ENCODE results near the gene CNTN4. TPM values are rescaled to one million over a fixed set of nuclear protein-coding genes. Genes with fewer than 3 reads are reported as not detected.

Gene CNTN4
- total RNA-seq, 1 donor: 0.09 TPM

- TF ChIP-seq CTCF (IDR thresholded peaks at IDR 0.05; ENCODE audit: insufficient read depth, low read length): no peak
- H3K4me3 ChIP-seq (ENCODE audit: low read depth, low read length): no peak overlapping the region
- no peak for DNase-seq (ENCODE audit: low read depth)
Measured at GRCh38 chr3:2896308-2896939, 797.8 kb downstream of the CNTN4 start.

DNA sequence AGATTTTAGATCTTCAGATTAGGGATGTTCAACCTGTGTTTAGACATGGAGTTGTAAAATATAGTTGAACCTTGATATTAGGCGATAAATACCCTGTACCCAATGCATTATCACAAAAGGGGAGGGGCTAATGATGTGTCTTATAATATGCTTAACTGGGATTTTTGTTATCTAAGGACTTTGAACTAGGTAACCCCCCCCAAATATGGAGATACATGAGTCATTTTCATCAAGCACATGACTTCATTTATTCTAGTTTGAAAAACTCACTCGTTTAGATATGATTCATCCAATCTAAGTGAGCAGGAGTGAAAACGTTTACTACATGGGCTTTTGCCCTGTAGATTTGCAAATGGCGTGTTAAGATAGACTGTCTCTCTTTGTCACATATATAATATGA lies 799.2 kb downstream of the CNTN4 start:
- TF ChIP-seq CTCF (IDR thresholded peaks at IDR 0.05; ENCODE audit: insufficient read depth, low read length): no peak
- no peak overlapping the region for H3K4me3 ChIP-seq (ENCODE audit: low read depth, low read length)
- DNase-seq (ENCODE audit: low read depth): no peak

- no peak for DNase-seq (ENCODE audit: low read depth)
- no peak for TF ChIP-seq CTCF (IDR thresholded peaks at IDR 0.05; ENCODE audit: insufficient read depth, low read length)
- no peak overlapping the region for H3K4me3 ChIP-seq (ENCODE audit: low read depth, low read length)
Measured at GRCh38 chr3:2898591-2899353, 800.1 kb downstream of the CNTN4 start.

DNA sequence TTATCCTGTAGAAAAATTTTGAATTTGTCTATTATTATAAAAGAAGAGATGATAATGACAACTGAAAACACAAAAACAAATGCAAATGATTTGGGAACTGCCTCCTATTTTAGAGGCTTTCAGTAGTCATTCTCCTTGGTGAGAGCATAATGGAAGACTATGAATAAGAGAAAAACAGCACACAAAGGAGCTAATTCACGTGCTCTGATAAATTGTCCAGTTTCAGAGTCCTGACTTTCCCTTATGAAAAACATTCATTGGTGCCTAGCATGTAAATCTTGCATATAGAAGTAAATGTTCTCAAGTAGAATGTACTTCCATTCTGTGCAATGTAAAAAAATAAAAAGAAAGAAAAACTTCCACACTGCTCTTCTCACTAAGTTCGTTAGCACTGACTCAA lies 805.4 kb downstream of the CNTN4 start:
- DNase-seq (ENCODE audit: low read depth): no peak
- no peak for TF ChIP-seq CTCF (IDR thresholded peaks at IDR 0.05; ENCODE audit: insufficient read depth, low read length)
- no peak overlapping the region for H3K4me3 ChIP-seq (ENCODE audit: low read depth, low read length)

DNA sequence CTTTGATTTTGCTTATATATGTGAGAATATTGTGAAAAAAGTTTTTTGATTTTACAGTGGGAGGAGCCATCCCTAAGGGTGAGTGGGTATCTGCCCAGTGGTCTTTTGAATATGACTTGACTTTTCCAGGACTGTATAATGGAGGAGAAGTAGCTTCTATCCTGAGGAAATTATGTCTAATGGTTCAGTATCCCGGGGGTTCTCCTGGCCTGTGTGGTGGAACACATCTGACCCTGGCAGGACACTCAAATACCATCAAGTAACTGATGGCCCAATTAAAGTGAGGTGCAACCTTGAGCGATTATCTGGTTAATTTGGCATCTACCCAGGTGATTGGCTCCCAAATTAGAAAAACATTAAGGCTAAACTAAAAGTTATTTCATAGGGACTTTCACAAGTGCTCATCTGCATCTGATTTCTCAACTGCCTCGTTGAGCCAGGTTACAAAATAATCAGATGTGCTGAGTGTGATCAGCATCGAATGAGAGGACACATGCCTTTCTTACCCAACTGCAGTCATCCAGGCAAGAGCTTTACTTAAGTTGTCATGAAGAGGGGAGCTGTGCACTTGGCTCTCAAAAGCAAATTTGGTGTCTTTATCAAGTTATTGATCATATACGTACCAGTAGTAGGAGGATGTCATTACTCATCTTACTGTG lies 810.2 kb downstream of the CNTN4 start:
- DNase-seq (ENCODE audit: low read depth): no peak
- H3K4me3 ChIP-seq (ENCODE audit: low read depth, low read length): no peak overlapping the region
- TF ChIP-seq CTCF (IDR thresholded peaks at IDR 0.05; ENCODE audit: insufficient read depth, low read length): no peak

DNA sequence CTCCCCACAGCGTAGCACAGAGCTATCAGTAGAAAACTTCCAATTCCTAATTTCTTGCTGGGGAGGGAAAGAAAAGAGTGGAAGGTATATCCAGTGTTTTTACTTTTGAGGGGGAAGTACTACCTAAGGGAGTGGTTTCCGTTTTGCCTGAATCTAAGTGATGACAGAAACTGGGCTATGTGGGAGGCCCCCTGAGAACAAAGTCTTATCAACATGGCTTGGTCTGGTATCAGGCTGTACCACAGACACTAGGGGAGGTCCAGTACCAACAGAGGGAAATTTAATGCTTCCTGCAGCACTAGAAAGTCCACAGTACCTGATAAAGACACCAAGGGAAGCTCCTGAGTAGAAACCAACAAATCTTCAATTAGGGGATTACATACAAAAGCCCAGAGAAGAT lies 812.3 kb downstream of the CNTN4 start:
- H3K4me3 ChIP-seq (ENCODE audit: low read depth, low read length): no peak overlapping the region
- TF ChIP-seq CTCF (IDR thresholded peaks at IDR 0.05; ENCODE audit: insufficient read depth, low read length): no peak
- no peak for DNase-seq (ENCODE audit: low read depth)

Data from fibroblast of the aortic adventitia (primary cell).